Caco-2 (cell line): ENCODE measurements around the gene S100A16. TPM values are rescaled to one million over a fixed set of nuclear protein-coding genes. Genes with fewer than 3 reads are reported as not detected.

Experiments used
- BruUV-seq: library from RNA; stranded (reverse); fragments of 400-500 nt; replicated peaks from 2 replicates; lab custom pipeline; 2021; lab: Mats Ljungman, UMichigan
- CTCF ChIA-PET: fragments of 300-600 bp; sonication (Branson Sonifier 250); formaldehyde crosslinking; loops from one replicate; lab custom pipeline; 2022; ENCODE audit warnings: antibody characterized with exemption; lab: Charles Lee
- POLR2A ChIA-PET: fragments of 300-600 bp; sonication (Branson Sonifier 250); formaldehyde crosslinking; loops from one replicate; lab custom pipeline; 2022; ENCODE audit warnings: antibody characterized with exemption; lab: Charles Lee
- DNase-seq, 2 experiments: peaks; one replicate each; pipeline versions ENCODE4 v3.0.0 to v3.0.0-alpha.2; 2020 to 2022
- H3K27me3 ChIP-seq: replicated peaks from 2 replicates; pipeline ENCODE4 v1.6.0; 2011; ENCODE audit warnings: low read length; ENCODE audit not compliant: control insufficient read depth, insufficient read depth
- H3K36me3 ChIP-seq: 2 replicates; pipeline ENCODE4 v1.5.1; 2011; ENCODE audit warnings: low read length; ENCODE audit not compliant: control insufficient read depth, insufficient read depth
- H3K4me1 ChIP-seq: fragments of 250-450 bp; sonication (Bioruptor Pico); 2 replicates; pipeline ENCODE4 v1.5.1; 2020; ENCODE audit warnings: mild to moderate bottlenecking
- H3K4me3 ChIP-seq: 2 replicates; pipeline ENCODE4 v1.5.1; 2011; ENCODE audit warnings: low read depth, mild to moderate bottlenecking, control low read depth, low read length
- H3K9me3 ChIP-seq: fragments of 250-450 bp; sonication (Bioruptor Pico); 2 replicates; pipeline ENCODE4 v1.5.1; 2020; ENCODE audit warnings: mild to moderate bottlenecking, moderate library complexity
- H3K27ac Mint-ChIP-seq: one replicate; pipeline ENCODE4 v1.8.0; 2022; ENCODE audit warnings: mixed read lengths; ENCODE audit not compliant: unreplicated experiment
- H3K27me3 Mint-ChIP-seq: one replicate; pipeline ENCODE4 v1.8.0; 2022; ENCODE audit warnings: mixed read lengths; ENCODE audit not compliant: insufficient read depth, unreplicated experiment
- H3K36me3 Mint-ChIP-seq: one replicate; pipeline ENCODE4 v1.8.0; 2022; ENCODE audit warnings: mild to moderate bottlenecking, mixed read lengths; ENCODE audit not compliant: insufficient read depth, unreplicated experiment
- H3K4me1 Mint-ChIP-seq: one replicate; pipeline ENCODE4 v1.8.0; 2022; ENCODE audit warnings: low read depth, mixed read lengths; ENCODE audit not compliant: unreplicated experiment
- H3K4me3 Mint-ChIP-seq: one replicate; pipeline ENCODE4 v1.8.0; 2022; ENCODE audit warnings: mild to moderate bottlenecking, moderate library complexity, mixed read lengths; ENCODE audit not compliant: unreplicated experiment
- H3K9me3 Mint-ChIP-seq: one replicate; pipeline ENCODE4 v1.8.0; 2022; ENCODE audit warnings: mixed read lengths; ENCODE audit not compliant: unreplicated experiment
- intact Hi-C: fragments of 100-400 bp; cut with micrococcal nuclease; formaldehyde crosslinking; loops from one replicate; pipeline ENCODE4 v1.10.0; 2022; ENCODE audit not compliant: unreplicated experiment
- total RNA-seq: library from RNA; stranded (reverse); gene quantifications from 2 replicates; pipeline ENCODE4 v1.2.3, GENCODE V29; 2022
- TF ChIP-seq, protein P1 (sequence below), 2 experiments: fragments of 200-600 bp in 1 of 2; IDR thresholded peaks; 1 replicate in 1 of 2; 2 replicates in 1 of 2; pipeline versions ENCODE4 v1.5.1 to v1.8.0; 2011 to 2022; ENCODE audit warnings: antibody characterized with exemption in 1 of 2, control low read depth in 1 of 2, inconsistent platforms in 1 of 2, low read depth in 1 of 2, low read length in 1 of 2, mild to moderate bottlenecking in 1 of 2, moderate library complexity in 1 of 2; ENCODE audit not compliant: insufficient read depth in 1 of 2, severe bottlenecking in 1 of 2, unreplicated experiment in 1 of 2

The S100A16 gene
- total RNA-seq, 1 experiment from 2014 or later = 243 TPM

DNA sequence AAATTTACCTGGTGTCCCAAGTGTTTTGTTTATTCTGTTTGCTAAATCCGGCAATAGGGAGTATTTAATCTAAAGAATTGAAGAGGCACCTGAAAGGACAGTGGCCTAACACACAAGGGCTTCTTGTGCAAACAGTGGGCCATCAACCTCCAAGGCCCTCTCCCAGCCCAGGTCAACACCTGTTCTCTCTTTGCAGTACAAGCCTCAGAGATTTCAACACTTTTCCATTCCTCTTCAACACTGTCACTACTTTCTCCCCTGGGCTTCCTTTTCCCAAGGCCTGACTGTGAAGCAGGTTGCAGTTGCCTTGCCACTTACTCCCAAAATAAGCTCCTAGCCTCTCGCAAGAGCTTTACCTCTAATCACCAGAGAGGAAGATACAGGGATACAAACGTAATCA is 42.4 kb upstream of the S100A16 start:
- H3K4me1 Mint-ChIP-seq = peaks cover 16% of the 10 kb centered on the region
- Histone ChIP-seq H3K4me3 (no peak overlapping the region), H3K27me3 (no peaks in the 10 kb centered on the region), H3K4me1 (peaks cover 33% of the 10 kb centered on the region), H3K9me3 (no peaks in the 10 kb centered on the region), H3K36me3 (no peaks in the 10 kb centered on the region; the same call in 1 of the 2 replicates)
- ChIA-PET CTCF (interaction anchor here (0.6 kb wide), 1 partner anchor 355 kb away, joined by 7 read pairs; no protein-coding TSS in a partner anchor), POLR2A (interaction anchor here (0.6 to 1.0 kb wide), 2 partner anchors 21 to 83 kb away, joined by 3 to 5 read pairs; partner anchors contain the start of gene CHTOP)
- peaks cover 14% of the 10 kb centered on the region for H3K36me3 Mint-ChIP-seq
- no TSS peak for BruUV-seq
- H3K27ac Mint-ChIP-seq = peak overlapping the region; percentile 51
- TF ChIP-seq, protein P1, sequence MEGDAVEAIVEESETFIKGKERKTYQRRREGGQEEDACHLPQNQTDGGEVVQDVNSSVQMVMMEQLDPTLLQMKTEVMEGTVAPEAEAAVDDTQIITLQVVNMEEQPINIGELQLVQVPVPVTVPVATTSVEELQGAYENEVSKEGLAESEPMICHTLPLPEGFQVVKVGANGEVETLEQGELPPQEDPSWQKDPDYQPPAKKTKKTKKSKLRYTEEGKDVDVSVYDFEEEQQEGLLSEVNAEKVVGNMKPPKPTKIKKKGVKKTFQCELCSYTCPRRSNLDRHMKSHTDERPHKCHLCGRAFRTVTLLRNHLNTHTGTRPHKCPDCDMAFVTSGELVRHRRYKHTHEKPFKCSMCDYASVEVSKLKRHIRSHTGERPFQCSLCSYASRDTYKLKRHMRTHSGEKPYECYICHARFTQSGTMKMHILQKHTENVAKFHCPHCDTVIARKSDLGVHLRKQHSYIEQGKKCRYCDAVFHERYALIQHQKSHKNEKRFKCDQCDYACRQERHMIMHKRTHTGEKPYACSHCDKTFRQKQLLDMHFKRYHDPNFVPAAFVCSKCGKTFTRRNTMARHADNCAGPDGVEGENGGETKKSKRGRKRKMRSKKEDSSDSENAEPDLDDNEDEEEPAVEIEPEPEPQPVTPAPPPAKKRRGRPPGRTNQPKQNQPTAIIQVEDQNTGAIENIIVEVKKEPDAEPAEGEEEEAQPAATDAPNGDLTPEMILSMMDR (IDR thresholded peaks at IDR 0.05; ENCODE audit: insufficient read depth in 1 of 2, low read depth in 1 of 2, low read length in 1 of 2, severe bottlenecking in 1 of 2, unreplicated experiment in 1 of 2) = no peak
- no peaks in the 10 kb centered on the region for H3K27me3 Mint-ChIP-seq
- intact Hi-C loops = no loop called here
- H3K9me3 Mint-ChIP-seq = no peaks in the 10 kb centered on the region
- peak; percentile 73 for DNase-seq
- no peak overlapping the region for H3K4me3 Mint-ChIP-seq

DNA sequence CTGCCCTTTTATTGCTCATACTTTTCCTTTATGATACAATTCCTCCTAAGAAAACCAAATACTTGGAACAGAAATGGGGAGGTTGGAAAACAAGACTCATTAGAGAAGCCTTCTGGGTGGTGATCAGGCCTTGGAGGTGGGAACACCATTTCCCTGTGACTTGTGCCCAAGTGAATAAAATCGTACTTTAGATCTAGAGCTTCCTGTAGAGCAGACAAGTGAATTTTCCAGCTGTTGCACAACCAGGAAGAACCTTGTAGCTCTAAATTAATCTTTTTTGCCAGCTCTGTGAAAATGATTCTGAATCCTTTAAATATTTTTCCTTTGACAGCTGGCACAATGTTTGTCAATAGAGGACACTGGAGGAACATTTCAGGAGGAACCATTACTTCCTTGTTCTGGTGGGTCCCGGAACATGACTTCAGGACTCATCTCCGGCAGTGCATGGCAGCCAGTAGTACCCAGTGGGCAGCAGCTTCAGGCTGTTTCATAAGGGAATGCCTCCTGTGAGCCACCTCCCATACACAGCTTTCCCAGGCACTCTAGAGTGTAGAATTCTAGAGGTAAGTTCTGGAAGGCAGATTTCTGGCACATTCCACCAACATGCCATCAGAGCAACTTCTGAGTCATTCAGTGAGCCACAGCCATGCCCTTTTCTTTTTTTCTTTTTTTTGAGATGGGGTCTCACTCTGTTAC is 40.0 kb upstream of the S100A16 start:
- Mint-ChIP-seq H3K4me1 (peaks cover 23% of the 10 kb centered on the region), H3K36me3 (peaks cover 21% of the 10 kb centered on the region), H3K27ac (no peak overlapping the region), H3K4me3 (no peak overlapping the region), H3K27me3 (no peaks in the 10 kb centered on the region), H3K9me3 (no peaks in the 10 kb centered on the region)
- ChIA-PET POLR2A (no interaction called here), CTCF (no interaction called here)
- BruUV-seq = no TSS peak
- peaks cover 41% of the 10 kb centered on the region for H3K4me1 ChIP-seq
- intact Hi-C loops = no loop called here
- no peak for DNase-seq
- H3K36me3 ChIP-seq = no peaks in the 10 kb centered on the region; the same call in 1 of the 2 replicates
- TF ChIP-seq, protein P1 (IDR thresholded peaks at IDR 0.05; ENCODE audit: insufficient read depth in 1 of 2, low read depth in 1 of 2, low read length in 1 of 2, severe bottlenecking in 1 of 2, unreplicated experiment in 1 of 2) = no peak
- H3K4me3 ChIP-seq = no peak overlapping the region
- H3K9me3 ChIP-seq = no peaks in the 10 kb centered on the region
- no peaks in the 10 kb centered on the region for H3K27me3 ChIP-seq

DNA sequence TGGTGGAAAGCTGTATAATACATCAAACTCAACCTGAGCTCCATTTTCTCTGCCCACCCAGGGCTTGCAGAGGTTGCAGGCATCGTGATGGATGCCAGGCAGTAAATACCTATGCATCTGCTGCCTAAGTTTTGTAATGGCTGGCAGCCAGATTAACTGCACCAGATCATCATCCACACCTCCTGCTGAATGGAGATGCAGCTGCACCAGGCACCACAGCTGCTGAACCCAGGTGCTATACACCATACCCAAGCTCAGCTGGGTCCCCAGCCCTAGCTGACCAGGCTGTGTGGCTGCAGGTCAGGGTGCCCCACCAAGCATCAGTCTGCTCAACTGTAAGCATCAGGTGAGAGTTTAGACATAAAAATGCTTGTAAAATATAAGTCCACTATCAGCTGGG is 38.8 kb upstream of the S100A16 start:
- Histone ChIP-seq H3K4me3 (no peak overlapping the region), H3K4me1 (peaks cover 41% of the 10 kb centered on the region), H3K9me3 (no peaks in the 10 kb centered on the region), H3K27me3 (no peaks in the 10 kb centered on the region), H3K36me3 (peaks cover under 1% of the 10 kb centered on the region; the same call in 1 of the 2 replicates)
- no peak for DNase-seq
- peaks cover 31% of the 10 kb centered on the region for H3K4me1 Mint-ChIP-seq
- TF ChIP-seq, protein P1 (IDR thresholded peaks at IDR 0.05; ENCODE audit: insufficient read depth in 1 of 2, low read depth in 1 of 2, low read length in 1 of 2, severe bottlenecking in 1 of 2, unreplicated experiment in 1 of 2) = no peak
- intact Hi-C loops = no loop called here
- peaks cover 33% of the 10 kb centered on the region for H3K36me3 Mint-ChIP-seq
- no peak overlapping the region for H3K4me3 Mint-ChIP-seq
- no peaks in the 10 kb centered on the region for H3K9me3 Mint-ChIP-seq
- no peak overlapping the region for H3K27ac Mint-ChIP-seq
- BruUV-seq = no TSS peak
- ChIA-PET CTCF (no interaction called here), POLR2A (interaction anchor here (0.7 kb wide), 1 partner anchor 18 kb away, joined by 3 read pairs; the partner anchor contains the start of gene CHTOP)
- H3K27me3 Mint-ChIP-seq = no peaks in the 10 kb centered on the region
